ENCODE results near the gene CHMP4B.

Gene CHMP4B

GRCh38 chr20:33866398-33867100, 55.4 kb downstream of the CHMP4B start:
- TF ChIP-seq CTCF (IDR thresholded peaks at IDR 0.05; ENCODE audit: low read depth, low read length, missing control alignments), result no peak
- in situ Hi-C loops (cut with HindIII; ENCODE audit: low sequenced_read_pairs), result no loop called here
- no peak overlapping the region for H3K4me3 ChIP-seq (ENCODE audit: low read depth, low read length)
- DNase-seq (ENCODE audit: low read depth), result no peak

GRCh38 chr20:33868042-33868441, 56.9 kb downstream of the CHMP4B start:
- H3K4me3 ChIP-seq (ENCODE audit: low read depth, low read length), result no peak overlapping the region
- in situ Hi-C loops (cut with HindIII; ENCODE audit: low sequenced_read_pairs), result no loop called here
- no peak for TF ChIP-seq CTCF (IDR thresholded peaks at IDR 0.05; ENCODE audit: low read depth, low read length, missing control alignments)
- DNase-seq (ENCODE audit: low read depth), result no peak

- no peak overlapping the region for H3K4me3 ChIP-seq (ENCODE audit: low read depth, low read length)
- in situ Hi-C loops (cut with HindIII; ENCODE audit: low sequenced_read_pairs), result no loop called here
- DNase-seq (ENCODE audit: low read depth), result no peak
- TF ChIP-seq CTCF (IDR thresholded peaks at IDR 0.05; ENCODE audit: low read depth, low read length, missing control alignments), result no peak
Observed at GRCh38 chr20:33868595-33868994, 57.4 kb downstream of the CHMP4B start.

GRCh38 chr20:33869283-33869682, 58.1 kb downstream of the CHMP4B start:
- TF ChIP-seq CTCF (IDR thresholded peaks at IDR 0.05; ENCODE audit: low read depth, low read length, missing control alignments), result no peak
- DNase-seq (ENCODE audit: low read depth), result no peak
- H3K4me3 ChIP-seq (ENCODE audit: low read depth, low read length), result no peak overlapping the region
- in situ Hi-C loops (cut with HindIII; ENCODE audit: low sequenced_read_pairs), result no loop called here

GRCh38 chr20:33871362-33871761, 60.2 kb downstream of the CHMP4B start:
- no peak overlapping the region for H3K4me3 ChIP-seq (ENCODE audit: low read depth, low read length)
- TF ChIP-seq CTCF (IDR thresholded peaks at IDR 0.05; ENCODE audit: low read depth, low read length, missing control alignments), result no peak
- in situ Hi-C loops (cut with HindIII; ENCODE audit: low sequenced_read_pairs), result no loop called here
- DNase-seq (ENCODE audit: low read depth), result peak; percentile 32

- in situ Hi-C loops (cut with HindIII; ENCODE audit: low sequenced_read_pairs), result no loop called here
- no peak for TF ChIP-seq CTCF (IDR thresholded peaks at IDR 0.05; ENCODE audit: low read depth, low read length, missing control alignments)
Observed at GRCh38 chr20:33874129-33874528, 63.0 kb downstream of the CHMP4B start.

More at GRCh38 chr20:33874129-33874528, 63.0 kb downstream of the CHMP4B start:
- H3K4me3 ChIP-seq (ENCODE audit: low read depth, low read length), result no peak overlapping the region
- DNase-seq (ENCODE audit: low read depth), result no peak

All from astrocyte of the cerebellum (primary cell).